Muscle of arm (tissue), 12 donors: Measurements from ENCODE around the gene MRPL55. TPM values are rescaled to one million over a fixed set of nuclear protein-coding genes. Genes with fewer than 3 reads are reported as not detected.

Source experiments
- DNase-seq: peaks from one replicate; pipeline ENCODE4 v3.0.0-alpha.2; 2013
- polyA plus RNA-seq, 12 donors: library from polyadenylated mRNA; unstranded; fragments of 120-200 nt; gene quantifications; one replicate each; pipeline ENCODE4 v1.2.1, GENCODE V29; 2013; ENCODE audit not compliant: insufficient read length in 12 of 12

MRPL55 gene
- polyA plus RNA-seq, 12 donors, result 20.2 to 37.7 (median 26.8) TPM; not detected in 1

DNA sequence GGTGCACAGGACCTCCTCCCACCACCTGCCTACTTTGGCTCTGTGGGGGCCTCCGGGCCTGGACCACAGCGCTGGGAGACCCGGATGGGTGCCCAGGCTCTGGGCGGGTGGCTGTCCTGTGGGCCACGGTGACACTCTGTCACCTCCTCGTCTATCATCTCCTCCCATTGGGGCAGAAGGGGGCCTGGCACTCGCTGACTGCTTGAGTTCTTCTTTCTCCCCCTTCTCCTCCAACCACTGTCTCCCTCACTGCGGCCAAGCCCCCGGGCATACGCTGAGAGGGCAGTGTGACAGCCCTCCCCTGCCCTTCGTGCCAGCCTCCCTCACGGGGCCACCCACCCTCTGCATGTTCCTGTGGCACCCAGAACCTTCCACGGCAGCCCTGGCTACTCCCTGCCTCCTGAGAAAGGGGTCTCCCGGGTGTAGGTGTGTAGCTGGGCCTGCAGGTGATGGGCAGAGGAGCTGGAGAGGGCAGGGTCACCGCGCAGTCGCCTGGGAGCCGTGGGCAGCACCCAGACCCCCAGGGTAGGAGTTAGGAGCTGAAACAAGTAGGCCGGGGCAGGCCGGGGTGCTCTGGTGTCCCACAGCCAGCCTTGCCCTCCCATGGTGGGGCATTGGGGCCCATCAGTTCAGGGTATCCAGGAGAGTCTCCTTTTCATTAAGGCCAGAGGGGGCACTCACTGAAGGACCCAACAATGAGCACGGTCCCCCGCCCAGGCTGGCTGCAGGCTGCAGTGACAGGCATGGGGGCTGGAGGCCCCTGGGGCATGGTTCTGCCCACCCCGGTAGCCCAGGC, 35.8 kb downstream of the MRPL55 start:
- no peak for DNase-seq

DNA sequence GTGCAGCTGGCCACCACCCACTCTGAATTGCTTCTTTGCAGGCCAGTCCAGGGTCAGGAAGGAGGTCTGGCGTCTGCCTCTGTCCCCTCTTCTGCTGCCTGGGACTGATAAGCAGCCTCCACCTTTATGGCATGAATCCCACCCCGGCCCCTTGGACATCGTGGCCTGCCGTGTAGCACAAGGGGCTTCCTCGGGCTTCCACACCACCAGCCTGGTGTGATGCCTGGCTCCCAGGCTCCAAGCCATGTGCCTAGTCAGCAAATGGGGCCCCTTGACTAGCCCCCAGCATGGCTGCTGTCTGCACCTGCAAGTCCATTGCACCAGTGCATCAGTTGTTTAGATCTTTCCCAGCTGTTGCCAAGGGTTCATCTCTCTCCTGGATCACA, 36.4 kb downstream of the MRPL55 start:
- DNase-seq, result no peak

DNA sequence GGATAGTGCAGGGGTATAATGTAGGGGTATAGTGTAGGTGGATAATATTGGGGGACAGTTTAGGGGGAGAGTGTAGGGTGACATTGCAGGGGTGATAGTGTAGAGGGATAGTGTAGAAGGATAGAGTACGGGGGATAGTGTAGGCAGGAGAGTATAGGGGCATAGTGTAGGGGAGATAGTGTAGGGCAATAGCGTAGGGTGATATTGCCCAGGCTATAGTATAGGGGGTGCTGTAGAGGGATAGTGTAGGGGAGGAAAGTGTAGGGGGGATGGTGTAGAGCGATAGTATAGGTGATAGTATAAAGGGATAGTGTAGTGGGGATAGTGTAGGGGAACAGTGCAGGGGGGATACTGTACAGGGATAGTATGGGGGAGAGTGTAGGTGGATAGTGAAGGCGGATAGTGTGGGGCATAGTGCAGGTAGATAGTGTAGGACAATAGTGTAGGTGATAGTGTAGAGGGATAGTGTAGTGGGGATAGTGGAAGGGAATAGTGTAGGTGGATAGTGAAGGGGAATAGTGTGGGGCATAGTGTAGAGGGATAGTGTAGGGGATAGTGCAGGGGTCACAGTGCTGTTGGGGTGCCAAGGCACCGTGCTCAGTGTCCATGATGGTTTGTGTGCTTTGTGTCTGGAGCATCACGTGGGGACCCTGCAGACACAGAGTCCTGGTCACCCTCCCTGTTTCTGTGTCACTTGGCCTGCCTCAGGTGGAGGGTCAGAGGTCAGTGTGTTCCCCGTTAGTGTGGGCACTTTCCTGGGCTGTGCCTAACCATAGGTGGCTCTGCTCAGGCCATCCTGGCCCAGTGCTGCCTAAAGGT, 37.1 kb downstream of the MRPL55 start:
- DNase-seq, result no peak

DNA sequence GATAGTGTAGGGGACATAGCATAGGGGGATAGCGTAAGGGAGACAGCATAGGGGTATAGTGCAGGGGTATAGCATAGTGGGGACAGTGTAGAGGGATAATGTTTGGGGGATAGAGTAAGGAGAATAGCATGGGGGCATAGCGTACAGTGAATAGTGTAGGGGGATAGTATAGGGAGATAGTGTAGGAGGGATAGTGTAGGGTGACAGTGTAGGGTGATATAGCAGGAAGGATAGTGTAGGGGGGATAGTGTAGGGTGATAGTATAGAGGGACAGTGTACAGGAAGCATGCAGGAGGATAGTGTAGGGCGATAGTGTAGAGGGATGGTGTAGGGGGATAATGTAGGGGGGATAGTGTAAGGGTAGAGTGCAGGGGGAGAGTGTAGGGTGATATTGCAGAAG, 38.2 kb downstream of the MRPL55 start:
- DNase-seq, result no peak

DNA sequence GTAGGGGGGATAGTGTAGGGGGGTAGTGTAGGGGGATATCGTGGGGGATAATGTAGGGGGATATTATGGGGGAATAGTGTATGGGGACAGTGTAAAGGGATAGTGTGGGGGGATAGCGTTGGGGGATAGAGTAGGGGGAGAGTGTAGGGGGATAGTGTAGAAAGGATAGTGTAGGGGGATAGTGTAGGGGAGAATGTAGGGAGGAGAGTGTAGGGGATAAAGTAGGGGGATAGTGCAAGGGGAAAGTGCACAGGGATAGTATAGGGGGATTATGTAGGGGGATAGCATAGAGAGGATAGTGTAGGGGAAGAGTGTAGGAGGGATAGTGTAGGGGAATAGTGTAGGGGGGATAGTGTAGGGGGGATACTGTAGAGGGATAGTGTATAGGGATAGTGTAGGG, 38.9 kb downstream of the MRPL55 start:
- DNase-seq, result no peak

DNA sequence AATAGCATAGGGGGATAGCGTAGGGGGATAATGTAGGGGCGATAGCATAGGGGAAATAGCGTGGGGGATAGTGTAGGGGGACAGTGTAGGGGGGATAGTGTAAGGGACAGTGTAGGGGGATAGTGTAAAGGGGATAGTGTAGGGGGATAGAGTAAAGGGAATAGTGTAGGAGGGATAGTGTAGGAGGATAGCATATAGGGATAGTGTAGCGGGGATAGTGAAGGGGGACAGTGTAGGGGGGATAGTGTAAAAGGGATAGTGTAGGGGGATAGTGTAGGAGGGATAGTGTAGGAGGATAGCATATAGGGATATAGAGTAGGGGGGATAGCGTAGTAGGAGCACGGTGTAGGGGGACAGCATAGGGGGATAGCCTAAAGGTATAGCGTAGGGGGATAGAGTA, 40.7 kb downstream of the MRPL55 start:
- DNase-seq, result no peak

DNA sequence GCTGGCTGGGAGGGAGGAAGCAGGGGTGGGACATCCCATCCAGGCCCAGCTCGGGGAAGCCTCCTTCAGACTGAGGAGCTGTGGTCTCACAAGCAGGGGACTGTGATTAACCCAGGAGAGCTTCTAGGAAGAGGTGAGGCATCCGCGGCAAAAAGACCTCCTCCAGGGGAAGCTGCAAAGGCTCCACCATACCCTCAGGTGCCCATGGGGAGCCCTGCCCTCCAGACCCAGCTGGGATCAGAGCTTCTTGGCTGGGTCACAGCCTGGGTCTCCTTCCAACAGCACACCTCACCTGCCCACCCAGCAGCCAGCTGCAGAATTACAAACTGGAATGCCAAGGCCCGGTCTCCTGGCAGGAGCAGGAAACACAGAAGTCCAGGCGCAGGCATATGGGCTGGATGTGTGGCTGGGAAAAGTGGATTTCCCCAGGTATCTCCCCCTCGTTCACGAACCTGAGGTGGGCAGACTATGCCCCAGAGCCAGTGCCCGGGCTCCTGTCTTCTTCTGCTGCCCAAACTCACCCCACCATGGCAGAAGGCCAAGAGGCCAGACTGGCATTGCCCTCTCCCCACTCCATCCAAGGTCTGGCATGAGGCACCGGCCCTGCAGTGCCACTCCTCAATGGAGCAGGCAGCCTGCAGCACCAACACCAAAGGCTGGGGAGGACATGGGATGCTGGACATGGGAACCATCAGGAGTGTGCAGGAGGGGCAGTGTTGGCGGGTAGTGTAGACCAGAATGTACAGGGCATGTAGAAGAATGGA, 42.0 kb downstream of the MRPL55 start:
- no peak for DNase-seq

DNA sequence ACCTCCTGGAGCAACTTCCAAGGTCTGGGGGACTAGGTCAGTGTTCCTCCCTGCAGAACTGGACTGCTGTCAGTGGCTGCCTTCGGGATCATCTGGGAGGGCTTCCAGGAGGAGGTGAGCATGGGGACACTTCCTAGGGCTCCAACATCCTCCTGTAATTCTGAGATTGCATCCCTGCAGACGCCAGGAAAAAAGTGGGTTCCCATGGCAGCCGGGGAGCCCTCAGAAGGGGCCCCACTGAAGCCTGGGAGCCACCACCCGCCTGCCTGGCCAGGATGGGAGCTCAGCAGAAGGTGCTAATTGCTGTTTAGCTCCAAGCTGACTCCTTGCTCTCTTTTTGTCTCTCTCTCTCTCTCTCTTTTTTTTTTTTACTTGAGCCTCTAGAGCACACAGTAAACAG, 42.7 kb downstream of the MRPL55 start:
- DNase-seq, result no peak

DNA sequence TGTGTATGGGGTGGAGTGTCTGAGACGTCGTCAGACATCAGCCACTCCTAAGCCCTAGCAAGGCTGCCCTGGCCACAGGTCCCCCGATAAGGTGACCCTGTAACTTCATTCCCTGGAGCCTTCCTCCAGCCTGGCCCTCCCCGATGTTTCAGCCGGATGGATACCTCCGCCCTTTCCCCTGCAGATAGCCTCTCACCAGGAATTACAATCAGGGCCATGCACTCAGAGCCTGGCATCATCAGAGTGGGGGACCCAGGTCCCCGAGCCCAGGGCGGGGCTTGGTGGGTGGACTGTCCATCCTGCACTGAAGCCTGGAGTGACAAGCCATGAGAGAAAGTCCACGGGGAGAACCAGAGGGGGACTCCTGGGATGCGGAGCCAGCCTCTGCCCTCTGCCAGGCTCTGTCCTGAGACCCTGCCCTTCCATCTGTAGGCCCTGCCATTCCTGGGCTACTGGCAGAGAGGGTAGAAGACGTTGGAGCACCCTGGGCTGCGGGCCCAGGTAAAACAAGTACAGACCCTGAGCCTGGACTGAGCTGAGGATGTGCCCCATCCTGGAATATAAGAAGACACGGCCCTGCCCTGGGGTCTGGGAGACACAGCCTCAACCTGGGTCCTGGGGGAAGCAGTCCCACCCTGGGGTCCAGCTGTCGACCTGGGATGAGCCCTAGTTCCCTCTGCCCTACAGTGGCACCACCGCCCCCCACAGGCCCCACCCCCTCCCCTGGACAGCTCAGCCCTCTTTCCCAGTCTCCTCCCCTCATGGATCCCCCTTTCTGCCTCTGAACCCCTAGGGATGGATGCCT, 43.4 kb downstream of the MRPL55 start:
- no peak for DNase-seq

DNA sequence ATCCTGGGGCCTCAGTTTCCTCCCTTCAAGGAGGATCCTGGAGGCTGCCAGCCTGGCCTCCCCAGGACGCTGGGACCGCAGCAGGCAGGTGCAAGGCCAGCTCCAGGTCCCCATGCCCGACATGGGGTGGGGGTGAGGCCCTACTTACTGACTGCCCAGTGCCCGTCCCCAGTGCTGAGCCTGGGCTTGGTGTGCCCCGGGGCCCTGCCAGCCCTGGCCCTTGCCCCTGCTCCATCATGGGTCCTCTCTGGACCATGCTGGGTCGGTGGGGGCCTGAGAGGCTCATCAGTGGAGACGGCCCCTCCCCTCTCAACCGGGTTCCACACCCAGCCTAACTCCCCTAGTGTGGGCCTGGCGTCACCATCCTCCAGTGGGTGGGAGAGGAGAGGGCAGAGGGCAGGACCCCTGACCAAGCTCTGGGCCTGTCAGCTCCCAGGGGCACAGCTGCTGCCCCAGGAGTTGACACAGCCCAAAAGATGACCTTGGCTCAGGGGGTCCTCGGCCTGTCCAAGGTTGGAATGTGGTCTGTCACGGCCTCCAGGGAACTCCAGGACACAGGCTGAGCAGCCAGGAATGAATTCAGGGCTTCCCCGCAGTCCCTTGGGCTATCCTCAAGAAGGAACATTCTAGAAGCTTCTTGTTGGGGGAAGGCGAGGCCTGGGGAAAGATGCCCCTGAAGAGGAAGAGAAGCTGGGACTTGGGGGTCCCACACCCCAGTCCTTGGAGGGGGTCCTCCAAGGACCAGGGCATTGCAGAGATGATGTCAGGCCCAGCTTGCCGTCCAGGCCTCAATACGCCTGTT, 44.2 kb downstream of the MRPL55 start:
- DNase-seq, result no peak

DNA sequence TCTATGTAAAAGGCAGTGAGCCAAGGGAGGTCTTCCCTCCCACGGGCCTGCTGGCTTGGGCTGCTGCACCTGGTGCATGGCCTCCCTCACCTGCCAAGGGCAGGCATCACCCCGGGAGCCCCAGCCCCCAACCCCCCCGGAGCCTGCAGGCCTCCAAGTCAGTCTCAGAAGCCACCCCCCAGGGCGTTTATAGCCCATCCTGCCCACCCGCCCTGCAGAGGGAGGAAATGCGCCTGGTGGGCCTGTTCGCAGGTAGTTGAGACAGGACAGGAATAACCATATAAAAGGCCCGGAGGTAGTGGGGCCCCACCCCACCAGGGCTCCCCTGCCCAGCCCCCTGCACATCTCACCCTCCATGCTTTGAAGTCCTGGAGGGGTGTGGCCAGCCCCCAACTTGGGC, 44.8 kb downstream of the MRPL55 start:
- DNase-seq, result no peak

DNA sequence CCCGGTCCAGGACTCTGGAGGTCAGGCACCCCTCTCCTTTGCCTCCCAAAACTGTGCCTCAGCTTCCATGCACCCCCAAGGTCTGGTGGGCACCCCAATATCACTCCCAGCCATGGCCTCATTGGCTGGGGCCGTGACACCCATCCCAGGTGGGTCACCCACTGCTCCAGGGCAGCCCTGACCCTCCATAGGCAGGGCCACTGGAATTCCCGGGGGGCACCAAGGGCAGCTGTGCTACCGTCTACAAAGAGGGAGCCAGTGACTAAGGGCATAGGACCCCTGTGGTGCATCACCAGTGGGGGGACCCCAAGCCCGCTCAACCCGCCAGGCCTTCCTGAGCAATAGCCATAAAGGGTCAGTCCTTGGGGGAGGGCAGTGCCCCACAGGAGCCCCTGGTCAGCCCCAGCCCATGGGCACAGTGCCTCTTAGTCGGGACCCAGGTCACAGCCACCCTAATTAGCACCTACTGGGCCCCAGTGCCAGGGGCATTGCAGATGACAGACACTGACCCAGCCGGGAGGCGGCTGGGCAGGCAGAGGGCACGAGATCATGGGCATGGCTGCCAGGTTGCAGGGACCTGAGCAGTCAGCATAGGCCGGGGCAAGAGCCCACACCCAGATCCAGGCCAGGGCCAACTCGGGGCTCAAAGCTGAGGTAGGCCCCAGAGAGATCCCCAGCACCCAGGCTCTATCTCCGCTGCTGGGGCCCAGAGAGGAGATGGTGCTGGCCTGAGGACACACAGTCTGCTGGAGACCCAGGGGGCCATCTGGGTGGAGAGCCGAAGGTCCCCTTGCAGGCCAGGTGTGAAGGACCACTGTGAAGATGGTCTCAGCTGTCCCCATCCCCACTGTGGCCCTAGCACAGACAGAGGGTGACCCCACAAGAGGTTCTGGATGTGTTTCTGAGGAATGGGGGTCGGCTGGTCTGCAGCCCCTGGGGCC, 45.6 kb downstream of the MRPL55 start:
- DNase-seq, result no peak

DNA sequence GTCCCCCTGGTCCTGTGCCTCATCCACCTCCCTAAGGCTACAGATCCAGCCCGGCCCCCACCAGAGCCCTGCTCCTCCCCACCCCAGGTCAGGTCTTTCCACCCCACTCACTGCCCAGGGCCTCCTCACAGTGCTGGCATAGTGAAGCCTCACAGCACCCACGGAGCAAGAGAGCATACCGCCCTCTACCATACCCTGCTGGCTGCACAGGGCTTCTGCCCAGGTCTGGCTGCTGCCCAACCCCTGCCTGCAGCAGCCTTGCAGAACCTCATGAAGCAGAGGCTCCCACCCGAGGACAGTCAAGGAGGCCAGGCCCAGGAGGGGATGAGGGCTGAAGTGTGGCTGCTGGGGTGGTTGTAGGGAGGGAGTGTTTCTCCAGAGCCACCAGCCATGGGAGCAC, 46.3 kb downstream of the MRPL55 start:
- DNase-seq, result no peak

DNA sequence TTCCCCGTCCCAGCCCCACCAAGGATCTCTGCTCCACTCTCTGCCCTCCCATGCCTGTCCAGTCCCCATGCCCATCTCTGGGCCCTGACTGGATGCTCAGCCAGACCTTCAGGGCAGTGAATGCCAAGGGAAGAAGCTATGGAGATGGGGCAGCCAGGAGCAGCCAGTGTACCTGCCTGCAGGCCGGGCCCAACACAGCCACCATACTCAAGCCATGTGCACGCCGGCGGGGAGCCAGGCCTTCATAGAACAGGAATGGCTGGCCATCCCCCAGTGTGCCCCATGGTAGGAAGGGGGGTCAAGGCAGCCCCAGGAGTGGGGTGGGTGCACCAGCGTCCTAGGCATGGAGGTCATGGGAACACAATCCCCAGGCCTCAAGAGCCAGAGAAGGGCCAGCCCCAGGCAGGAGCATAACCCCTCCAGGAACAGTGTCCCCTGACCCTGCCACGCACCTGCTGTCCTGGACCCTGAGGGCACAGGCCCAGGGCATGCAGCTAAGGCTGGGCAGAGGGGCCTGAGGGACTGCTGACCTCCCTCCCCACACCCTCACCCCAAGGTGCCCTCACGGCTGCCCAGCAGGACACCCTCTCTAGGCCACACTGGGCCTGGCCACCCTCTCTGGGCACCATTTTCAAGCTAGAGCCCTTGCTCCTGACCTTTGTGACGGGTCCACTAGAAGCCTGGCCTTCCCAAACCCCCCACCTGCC, 46.9 kb downstream of the MRPL55 start:
- DNase-seq, result no peak

DNA sequence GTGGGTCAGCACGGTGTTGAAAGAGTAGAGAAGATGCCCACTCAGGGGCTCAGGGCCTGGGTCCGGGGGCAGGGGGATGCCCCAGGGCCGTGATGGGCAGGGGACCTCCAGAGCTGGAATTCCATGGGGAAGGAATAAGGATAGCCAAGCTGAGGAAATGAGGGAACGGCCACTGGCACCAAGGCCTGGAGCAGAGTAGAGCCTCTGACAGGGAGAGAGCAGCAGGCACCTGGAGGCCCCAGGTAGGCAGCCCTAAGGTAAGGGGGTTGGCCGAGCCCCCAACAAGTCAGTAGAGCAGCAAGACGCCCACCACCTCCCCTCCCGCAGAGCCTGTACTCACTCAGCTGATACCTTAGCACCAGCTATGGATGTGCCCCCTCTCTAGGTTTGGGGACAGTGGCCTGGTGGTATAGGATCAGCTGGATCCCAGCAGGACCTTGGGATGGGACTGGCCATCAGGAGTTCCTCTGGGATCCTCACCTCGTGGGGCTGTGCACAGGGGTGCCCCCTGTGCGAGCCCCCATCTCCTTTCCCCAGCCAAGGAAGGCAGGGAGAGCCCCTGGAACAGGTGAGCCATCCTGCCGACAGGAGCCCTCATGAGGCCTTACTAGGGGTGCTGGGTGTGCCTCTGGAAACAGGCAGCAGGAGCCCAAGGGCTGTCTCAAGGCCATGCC, 47.6 kb downstream of the MRPL55 start:
- DNase-seq, result no peak

DNA sequence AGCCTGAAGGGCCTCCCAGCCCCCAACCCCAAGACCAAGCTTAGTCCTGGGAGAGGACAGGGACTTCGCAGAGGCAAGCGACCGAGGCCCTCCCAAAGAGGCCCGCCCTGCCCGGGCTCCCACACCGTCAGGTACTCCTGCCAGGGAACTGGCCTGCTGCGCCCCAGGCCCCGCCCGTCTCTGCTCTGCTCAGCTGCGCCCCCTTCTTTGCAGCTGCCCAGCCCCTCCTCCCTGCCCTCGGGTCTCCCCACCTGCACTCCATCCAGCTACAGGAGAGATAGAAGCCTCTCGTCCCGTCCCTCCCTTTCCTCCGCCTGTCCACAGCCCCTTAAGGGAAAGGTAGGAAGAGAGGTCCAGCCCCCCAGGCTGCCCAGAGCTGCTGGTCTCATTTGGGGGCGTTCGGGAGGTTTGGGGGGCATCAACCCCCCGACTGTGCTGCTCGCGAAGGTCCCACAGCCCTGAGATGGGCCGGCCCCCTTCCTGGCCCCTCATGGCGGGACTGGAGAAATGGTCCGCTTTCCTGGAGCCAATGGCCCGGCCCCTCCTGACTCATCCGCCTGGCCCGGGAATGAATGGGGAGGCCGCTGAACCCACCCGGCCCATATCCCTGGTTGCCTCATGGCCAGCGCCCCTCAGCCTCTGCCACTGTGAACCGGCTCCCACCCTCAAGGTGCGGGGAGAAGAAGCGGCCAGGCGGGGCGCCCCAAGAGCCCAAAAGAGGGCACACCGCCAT, 48.5 kb downstream of the MRPL55 start:
- no peak for DNase-seq

DNA sequence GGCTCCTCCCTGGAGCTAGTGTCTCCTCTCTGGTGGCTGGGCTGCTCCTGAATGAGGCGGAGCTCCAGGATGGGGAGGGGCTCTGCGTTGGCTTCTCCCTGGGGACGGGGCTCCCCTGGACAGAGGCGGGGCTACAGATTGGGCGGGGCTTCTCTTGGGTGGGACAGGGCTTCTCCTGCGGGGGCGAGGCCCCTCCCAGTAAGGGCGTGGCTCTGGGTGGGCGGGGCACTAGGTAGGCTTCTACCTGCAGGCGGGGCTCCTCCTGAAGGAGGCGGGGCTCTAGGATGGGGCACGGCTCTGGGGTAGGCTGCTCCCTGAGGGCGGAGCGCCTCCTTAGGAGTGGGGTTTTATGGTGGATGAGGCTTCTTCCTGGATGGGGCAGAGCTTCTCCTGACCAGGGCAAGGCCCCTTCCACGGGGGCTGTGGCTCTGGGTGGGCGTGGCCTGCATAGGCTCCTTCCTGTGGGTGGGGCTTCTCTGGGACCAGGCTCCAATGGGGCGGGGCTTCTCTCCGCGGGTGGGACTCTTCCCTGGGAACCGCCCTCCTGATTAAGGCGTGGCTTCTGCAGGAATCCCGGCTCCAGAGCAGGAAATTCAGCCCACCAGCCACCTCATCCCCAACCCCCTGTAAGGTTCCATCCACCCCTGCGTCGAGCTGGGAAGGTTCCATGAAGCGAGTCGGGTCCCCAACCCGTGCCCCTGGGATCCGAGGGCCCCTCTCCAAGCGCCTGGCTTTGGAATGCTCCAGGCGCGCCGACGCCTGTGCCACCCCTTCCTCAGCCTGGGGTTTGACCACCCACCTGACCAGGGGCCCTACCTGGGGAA, 49.3 kb downstream of the MRPL55 start:
- no peak for DNase-seq
